Activated T-helper 1 cell treated with Interleukin-2 at 50 U/mL for 16 hours (primary cell): Measurements from ENCODE around the gene ZFP69.

Experiments used
- DNase-seq: peaks from one replicate; pipeline ENCODE4 v3.0.0-alpha.2; 2020; ENCODE audit warnings: low read depth

Gene ZFP69

DNA sequence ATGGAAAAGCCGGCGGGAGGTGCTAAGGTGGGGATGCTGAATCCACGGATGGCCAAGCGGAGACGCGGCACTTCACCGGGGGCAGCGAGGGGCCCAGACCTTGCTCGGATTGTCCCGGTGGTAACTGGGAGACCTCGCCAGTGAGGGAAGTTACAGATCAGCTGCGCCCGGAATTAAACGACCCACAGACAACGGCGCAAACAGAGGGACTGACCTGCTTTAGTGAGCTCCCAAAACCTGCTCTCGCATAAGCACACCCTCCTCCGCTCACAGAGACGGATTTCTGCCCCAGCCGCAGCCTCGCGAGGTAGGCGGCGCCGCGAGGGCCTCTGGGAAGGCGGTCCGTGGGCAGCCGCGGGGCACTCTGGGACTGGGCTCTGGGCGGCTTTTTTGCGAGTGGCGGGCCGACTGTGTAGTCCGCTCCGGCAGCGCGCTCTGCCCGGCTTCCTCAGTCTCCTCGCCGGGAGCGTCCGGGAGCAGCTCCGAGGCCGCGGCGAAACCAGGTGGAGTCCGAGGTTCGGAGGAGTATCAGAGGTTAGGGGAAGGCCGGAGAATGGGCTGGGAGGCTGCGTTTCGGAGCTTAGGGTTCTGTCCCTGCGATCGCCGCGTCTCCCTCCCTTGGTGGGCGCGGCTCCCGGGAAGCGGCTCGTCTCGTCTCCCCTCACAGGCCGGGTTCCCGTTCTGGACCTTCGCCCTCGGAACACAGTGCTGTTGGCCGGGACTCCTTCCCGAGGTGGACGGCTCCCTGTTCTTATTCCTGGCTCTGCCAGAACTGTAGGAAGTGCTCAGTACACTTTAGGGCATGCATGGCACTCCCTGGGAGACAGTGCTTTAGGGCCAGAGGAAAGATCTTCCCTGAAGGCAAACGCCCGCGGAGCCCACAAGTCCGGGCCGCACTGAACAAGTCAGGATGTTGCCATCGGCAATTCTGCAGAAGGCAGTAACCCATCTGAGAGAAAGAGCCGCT lies 31.6 kb downstream of the ZFP69 start, which contains the start of gene EXO5:
Gene EXO5, plus strand, starts transcription at position 393 of the 967 bp plus-strand sequence. CDS start 5,778 bp downstream, outside the sequence.
- peak; percentile 69 for DNase-seq

- DNase-seq, result no peak
Observed at GRCh38 chr1:40519517-40519916, 42.4 kb downstream of the ZFP69 start.

GRCh38 chr1:40530735-40531380 lies 53.8 kb downstream of the ZFP69 start:
- no peak for DNase-seq

DNA sequence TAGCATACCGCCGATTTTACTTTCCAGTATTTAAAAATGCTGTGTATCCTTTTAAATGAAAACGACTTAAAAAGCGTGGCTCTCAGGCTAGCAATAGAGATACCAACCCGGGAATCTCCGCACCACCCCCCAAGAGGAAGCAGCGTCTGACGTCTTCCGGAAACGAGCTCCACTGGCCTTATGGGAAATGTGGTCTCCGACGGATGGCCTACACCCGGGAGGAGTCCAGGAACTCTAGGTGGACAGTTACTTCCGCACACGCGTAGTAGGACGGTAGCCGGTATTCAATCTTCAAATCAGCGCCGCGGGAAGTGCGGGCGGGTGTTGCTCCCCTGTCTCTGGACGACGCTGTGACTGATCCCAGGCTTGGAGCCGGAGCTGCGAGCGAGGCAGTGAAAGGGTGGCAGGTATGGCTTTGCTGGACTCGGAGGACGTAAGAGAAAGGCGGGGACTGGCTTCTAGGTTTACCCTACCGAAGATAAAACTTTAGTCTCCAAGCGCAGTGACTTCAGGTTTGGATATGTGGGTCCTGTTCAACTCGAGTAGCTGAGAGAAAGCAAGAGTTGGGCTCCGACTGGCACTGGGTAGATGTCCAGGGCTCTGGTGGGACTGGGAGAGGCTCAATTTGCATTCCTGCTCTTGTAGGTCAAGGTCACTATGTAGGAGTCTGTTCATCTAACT lies 54.4 kb downstream of the ZFP69 start, which contains the start of gene ZNF684:
Gene ZNF684, plus strand, starts transcription at position 257 of the 681 bp plus-strand sequence. CDS start 1,530 bp downstream, outside the sequence.
- peak; percentile 73 for DNase-seq

DNA sequence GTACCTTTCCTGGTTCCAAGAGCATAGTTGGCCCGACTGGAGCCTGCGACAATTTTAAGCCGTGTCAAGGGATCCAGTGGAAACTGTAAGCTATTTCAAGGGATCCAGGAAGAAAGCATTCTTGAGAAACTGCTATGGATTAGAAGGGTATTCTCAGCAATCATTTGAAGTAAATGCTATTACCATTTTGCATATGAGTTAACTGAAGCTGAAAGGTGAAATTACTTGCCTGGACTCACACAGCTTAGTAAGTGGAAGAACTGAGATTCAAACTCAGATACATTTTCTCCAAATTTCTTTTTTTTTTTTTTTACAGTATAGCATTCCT lies 54.9 kb downstream of the ZFP69 start:
- no peak for DNase-seq

DNA sequence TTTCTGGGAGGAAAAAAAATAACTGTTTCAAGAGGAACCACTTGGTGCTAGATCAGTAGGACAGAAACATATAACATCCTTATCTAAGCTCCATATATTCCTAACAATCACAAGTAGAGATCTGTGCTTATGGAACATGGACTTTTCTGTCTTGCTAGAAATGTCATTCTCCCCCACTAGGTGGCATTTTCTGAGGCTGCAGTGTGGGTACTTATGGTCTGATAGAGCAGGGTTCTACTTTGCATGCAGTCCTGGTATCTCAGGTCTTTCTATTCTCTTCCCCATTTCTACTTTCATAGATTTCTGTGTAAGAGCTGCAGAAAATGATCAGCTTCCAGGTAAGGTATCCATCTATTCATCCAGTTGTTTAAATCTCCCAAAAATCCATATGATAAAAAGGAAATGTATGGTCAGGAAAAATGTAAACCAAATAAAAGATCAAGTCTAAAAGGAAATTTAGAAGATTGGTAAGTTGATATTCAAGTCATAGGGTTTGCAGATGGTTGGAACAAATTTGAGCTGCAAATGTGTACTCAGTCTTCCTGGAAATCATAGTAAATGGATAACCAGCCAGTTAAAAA lies 55.8 kb downstream of the ZFP69 start:
- DNase-seq, result no peak

DNA sequence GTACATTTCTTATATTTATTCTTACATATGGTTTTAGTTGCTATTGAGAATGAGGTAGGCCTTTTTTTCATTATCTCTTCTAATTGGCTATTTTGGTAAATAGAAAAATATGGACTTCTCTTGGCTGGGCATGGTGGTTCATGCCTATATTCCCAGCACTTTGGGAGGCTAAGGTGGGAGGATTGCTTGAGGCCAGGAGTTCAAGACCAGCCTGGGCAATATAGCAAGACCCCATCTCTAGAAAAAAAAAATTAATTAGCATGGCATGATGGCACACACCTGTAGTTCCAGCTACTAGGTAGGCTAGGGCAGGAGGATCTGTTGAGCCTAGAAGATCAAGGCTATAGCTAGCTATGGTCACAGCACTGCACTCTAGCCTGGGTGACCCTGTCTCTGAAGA lies 57.5 kb downstream of the ZFP69 start:
- no peak for DNase-seq

GRCh38 chr1:40535732-40536131 lies 58.6 kb downstream of the ZFP69 start:
- DNase-seq, result no peak

GRCh38 chr1:40539338-40539737 lies 62.2 kb downstream of the ZFP69 start:
- DNase-seq, result no peak
